ENCODE measurements around the gene KCNK6.

DNA sequence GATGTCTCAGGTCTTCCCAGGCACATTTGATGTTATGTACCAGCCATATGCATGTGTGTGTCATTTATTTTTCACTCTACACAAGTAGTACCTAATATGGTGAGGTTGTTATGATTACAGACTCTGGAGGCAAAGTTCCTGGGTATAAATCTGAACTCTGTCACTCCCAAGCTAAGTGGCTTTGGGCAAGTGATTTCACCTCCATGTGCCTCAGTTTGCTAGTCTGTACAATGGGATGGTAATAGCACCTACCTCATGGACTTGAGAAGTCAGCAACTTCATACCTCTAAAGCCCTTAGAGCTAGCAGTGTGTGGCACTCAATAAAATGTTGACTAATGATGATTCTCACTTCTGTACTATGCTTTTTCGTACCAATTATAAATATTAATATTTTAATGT lies 12.1 kb downstream of the KCNK6 start:
- TF ChIP-seq, protein P1, sequence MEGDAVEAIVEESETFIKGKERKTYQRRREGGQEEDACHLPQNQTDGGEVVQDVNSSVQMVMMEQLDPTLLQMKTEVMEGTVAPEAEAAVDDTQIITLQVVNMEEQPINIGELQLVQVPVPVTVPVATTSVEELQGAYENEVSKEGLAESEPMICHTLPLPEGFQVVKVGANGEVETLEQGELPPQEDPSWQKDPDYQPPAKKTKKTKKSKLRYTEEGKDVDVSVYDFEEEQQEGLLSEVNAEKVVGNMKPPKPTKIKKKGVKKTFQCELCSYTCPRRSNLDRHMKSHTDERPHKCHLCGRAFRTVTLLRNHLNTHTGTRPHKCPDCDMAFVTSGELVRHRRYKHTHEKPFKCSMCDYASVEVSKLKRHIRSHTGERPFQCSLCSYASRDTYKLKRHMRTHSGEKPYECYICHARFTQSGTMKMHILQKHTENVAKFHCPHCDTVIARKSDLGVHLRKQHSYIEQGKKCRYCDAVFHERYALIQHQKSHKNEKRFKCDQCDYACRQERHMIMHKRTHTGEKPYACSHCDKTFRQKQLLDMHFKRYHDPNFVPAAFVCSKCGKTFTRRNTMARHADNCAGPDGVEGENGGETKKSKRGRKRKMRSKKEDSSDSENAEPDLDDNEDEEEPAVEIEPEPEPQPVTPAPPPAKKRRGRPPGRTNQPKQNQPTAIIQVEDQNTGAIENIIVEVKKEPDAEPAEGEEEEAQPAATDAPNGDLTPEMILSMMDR (IDR thresholded peaks at IDR 0.05), result no peak
- TF ChIP-seq EZH2phosphoT487 (IDR thresholded peaks at IDR 0.05), result no peak
- TF ChIP-seq EZH2 (IDR thresholded peaks at IDR 0.05), result no peak

Data from neural progenitor cell (in vitro differentiated cells).